Measurements from ENCODE around the gene ZMYM5. TPM values are rescaled to one million over a fixed set of nuclear protein-coding genes. Genes with fewer than 3 reads are reported as not detected.
A peak's percentile ranks its signal among the peaks of the same experiment; 100 is the strongest.
"Not testable (repeated sequence)": the region's sequence is repeated elsewhere in the genome, so short reads cannot be mapped to it uniquely, and the experiment has no call there.

Gene ZMYM5
- total RNA-seq, 1 experiment from 2014 or later, result 9.0 TPM

DNA sequence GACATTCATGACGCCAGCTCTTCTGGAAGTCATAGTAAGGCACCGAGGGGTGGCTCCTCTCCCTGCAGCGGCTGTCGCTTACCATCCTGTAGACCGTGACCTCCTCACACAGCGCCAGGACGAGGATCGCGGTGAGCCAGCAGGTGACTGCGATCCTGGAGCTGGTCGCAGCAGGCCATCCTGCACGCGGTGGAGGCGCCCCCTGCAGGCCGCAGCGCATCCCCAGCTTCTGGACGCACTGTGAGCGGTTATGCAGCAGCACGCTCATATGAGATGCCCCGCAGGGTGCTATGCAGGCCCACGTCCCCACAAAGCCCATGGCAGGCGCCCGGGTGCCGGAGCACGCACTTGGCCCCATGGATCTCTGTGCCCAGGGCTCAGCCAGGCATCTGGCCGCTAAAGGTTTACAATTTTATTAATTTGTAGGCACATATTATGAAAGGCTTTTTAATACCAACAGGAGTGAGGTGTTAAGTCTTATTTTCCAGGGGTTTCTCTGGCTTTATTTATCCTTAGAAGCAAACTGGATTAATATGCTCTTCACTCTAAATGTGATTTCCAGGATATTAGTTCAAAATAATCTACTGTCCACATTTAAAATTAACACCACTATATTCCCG, 45.1 kb downstream of the ZMYM5 start:
- no peak for DNase-seq (ENCODE audit: low spot score)

DNA sequence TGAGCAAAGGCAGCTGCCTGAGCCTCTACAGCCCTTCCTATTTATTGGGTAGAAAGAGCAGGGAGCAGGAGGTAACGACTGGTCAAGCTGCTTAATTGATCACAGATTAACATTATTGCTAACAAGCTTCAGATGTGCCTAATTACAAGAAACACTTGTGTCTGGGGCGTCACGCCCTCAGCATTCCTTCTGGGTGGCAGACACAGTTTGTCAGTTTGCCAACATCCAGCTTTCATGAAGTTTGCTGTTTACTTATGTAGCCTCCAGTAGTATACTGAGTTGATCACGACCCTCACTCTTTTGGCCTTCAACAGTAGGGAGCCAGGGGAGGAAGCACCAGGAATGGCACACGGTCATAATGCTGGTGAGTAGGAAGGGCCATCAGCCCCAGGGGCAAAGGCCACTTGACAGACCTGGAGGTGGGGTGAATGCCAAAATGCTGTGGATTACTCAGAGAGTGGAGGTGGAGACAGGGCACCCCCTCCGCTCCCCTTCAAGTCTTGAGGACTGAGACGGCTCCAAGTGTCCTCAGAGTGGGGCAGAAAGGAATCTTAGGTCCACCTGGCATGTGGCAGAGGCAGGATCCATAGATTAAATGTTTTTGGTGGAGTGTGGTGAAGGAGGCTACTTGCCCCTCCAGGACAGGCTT, 45.8 kb downstream of the ZMYM5 start:
- DNase-seq (ENCODE audit: low spot score), result no peak

DNA sequence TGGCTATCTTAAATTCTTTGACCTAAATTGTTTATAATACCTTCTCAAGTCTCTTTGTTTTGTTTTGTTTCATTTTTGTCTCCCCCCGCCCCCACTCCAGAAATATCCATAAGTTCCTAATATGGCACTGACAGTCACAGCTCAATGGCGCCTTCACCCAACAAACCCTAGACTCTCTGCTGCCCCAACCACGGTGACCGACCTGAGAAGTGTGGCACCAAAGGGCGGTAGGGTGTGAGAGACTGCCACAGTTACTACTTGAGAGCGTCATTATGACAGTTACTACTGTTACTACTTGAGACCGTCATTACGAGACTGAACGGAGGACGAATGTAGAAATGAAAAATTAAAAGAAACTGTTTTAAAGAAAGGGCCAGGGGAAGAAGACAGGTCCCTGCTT, 46.3 kb downstream of the ZMYM5 start:
- no peak for DNase-seq (ENCODE audit: low spot score)

DNA sequence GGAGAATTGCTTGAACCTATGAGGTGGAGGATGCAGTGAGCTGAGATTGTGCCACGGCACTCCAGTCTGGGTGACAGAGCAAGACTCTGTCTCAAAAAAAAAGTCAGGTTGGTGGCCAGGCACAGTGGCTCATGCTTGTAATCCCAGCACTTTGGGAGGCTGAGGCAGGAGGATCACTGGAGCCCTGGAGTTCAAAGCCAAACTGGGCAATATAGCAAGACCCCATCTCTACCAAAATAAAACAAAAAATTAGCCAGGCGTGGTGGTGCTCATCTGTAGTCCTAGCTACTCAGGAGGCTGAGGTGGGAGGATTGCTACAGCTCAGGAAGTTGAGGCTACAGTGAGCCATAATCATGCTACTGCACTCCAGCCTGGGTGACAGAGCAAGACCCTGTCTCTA, 47.6 kb downstream of the ZMYM5 start:
- DNase-seq (ENCODE audit: low spot score), result not testable (repeated sequence)

DNA sequence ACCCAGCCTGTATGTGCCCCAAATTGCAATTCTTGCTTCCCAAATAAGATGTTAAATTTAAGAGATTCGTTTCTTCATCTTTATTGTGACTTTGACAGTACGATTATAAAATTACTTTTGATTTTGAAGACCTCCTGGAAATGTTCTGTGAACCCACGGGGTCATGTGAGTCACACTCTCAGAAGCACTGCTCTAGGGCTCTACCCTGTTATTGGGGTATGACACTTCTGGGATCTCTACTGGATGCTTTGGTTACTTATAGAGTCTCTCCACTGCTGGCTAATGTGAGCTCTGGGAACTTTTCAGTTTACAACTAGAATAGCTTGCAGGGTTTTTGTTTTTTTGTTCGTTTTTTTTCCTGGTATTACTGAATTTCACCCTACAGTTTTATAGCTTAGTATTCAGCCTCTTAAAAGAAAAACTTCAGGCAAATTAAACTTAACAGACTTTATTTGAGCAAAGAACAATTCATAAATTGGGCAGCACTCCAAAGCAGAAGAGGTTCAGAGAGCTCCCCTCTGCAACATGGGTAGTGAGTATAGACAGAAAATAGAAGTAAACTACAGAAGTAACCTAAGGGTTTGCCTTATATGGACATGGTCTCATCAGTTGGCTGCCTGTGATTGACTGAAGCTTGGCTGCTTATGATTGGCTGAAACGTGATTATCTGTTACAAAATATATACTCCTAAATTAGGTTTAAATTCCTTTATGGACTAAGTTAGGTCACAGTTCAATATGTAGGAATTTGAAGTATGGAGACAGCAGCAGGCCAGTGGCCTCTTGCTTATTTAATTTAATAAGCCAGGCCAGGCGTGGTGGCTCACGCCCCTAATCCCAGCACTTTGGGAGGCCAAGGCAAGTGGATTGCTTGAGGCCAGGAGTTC, 52.2 kb downstream of the ZMYM5 start:
- DNase-seq (ENCODE audit: low spot score), result no peak

DNA sequence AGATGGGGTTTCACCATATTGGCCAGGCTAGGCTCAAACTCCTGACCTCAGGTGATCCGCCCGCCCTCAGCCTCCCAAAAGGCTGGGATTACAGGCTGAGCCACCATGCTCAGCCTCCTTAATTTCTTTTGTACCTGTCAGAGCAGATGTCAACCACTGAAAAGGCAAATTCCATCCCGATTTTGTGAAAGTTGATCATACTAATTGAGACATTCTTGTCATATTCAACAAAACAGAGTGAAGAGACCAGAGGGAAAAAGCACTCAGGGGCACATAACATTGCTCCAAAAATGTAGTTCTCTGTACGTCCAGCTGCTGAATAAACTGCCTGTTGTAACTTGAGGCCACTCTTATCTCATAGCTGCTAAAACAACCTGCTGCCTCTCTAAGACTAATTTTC, 53.3 kb downstream of the ZMYM5 start:
- no peak for DNase-seq (ENCODE audit: low spot score)

DNA sequence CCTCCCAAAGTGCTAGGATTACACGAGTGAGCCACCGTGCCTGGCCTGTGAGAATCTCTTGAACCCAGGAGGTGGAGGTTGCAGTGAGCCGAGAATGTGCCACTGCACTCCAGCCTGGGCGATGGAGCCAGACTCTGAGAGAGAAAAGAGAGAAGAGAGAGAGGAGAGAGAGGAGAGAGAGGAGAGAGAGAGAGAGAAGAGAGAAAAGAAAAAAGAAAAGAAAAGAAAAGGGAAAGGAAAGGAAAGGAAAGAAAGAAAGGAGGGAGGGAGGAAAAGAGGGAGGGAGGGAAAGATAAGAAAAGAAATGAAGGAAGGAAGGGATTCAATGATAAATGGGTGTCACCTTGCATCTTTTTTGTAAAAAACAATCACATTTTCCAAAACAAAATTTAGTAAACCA, 57.7 kb downstream of the ZMYM5 start:
- DNase-seq (ENCODE audit: low spot score), result no peak

DNA sequence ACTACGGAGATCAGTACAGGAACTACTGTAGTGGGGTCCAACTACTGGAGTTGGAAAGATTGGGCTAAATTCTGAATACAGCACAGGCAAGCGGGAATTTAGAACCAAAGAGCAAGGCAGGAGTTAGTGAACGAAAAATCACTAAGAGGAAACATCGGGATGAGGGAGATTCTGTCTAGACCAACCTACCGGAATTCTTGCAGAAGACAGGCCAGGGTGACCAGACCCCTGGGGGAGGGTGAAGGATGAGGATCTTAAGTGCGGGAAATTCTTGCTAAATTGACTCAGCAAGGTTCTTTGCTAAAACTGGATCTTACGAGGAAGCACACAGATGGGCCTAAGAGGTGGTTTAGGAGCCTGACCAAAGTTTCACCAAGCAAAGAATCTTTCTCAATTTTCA, 67.5 kb downstream of the ZMYM5 start:
- DNase-seq (ENCODE audit: low spot score), result no peak

DNA sequence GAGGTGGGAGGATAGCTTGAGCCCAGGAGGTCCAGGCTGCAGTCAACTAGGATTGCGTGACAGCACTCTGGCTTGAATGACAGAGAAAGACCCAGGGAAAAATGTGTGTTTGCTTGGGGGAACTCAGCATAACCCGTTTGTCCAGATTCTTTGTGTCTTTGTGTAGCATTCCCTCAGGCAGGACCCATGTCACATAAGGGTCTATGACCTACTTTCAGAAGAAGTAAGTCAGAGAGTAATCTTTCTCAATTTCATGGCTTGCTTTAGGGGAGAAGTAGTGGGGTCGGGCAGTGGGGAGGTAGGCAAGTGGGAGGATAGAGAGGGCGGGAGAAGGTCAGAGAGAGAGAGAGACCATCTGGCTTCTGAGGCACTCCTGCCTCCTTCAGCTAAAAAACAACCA, 68.8 kb downstream of the ZMYM5 start:
- no peak for DNase-seq (ENCODE audit: low spot score)

DNA sequence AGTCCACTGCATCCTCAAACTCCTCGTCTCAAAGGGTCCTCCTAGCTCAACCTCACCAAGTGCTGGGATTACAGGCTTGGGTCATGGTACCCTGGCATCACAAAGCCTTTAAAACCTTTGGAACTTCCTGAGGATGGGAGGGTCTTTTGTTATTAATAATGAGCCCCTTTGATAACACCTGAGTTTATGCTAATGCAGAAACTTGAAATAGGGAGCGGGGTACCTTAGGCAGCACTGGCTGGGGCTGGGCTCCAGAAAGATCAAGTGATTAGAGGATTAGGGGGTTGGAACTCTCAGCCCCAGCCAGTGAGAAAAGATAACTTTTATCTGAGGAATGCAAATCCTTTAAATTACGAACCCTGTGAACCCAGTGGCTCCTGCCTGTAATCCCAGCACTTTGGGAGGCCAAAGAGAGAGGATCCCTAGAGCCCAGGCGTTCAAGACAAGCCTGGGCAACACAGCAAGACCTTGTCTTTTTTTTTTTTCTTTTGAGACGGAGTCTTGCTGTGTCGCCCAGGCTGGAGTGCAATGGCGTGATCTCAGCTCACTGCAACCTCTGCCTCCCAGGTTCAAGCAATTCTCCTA, 71.4 kb downstream of the ZMYM5 start:
- DNase-seq (ENCODE audit: low spot score), result no peak

DNA sequence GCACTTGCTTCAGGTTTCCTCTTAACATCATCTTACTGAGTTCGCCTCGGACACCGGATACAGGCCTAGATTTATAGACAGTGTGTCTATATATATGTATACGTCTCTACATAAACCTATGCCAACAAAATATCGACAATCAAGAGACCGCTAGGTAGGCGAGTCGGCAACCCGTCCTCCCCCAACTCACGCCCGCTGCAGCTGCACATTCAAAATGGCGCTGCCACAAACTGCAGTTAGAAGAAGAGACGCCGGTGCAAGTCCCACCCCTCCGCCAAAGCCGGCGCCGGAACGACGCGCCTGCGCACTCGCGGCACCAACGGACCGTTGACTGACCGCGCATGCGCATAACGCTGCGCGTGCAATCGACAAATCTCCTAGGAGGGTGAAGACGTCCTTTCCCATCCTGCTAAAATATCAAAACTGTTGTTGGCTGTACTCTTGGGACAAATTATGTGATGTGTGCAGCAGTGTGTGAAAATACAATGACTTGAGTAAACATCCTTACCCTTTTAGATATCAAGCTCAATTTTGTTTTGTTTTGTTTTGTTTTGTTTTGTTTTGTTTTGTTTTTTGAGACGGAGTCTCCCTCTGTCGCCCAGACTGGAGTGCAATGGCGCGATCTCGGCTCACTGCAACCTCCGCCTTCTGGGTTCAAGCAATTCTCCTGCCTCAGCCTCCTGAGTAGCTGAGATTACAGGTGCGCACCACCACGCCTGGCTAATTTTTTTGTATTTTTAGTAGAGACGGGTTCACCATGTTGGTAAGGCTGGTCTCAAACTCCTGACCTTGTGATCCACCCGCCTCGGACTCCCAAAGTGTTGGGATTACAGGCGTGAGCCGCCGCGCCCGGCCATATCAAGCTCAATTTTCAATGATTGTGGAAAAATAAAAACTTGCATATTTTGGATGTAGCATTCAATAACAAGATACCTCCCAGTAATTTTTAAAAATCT, 80.4 kb downstream of the ZMYM5 start, which contains the start of gene PSPC1:
TSS of gene PSPC1 (minus strand) at position 219 of the 956 bp plus-strand sequence. CDS start at position 31, 188 bp downstream.
- peak; percentile 86 for DNase-seq (ENCODE audit: low spot score)

DNA sequence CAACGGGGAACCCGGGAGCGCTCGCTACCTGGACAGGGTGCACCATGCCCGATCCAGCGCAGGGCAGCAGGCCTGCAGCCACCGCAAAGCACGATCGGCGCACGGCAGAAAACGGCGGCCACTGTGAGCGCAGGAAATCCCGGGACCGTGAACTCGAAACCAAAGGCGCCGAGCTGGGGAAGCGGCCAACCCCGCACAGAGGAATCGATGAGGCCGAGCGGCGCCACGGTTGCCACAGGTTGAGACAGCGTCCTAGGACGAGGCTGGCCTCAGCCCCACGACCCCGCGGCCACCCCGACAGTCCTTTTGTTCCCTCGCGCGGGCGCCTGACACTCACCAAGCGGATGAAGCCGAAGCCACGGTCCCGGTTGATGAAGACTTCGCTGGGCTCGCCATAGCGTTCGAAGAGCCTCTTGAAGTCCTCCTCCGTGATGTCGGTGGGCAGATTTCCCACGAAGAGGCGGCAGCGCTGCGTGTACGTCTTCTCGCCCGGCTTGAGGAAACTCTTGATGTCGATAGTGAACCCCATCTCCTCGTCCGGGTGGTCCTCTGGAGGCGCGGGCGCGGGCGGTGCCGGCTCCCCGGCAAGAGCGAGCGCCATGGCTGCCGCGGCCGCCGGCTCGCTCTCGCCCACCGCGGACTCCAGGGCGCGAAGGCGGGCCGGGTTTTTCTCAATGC, 81.3 kb downstream of the ZMYM5 start:
- DNase-seq (ENCODE audit: low spot score), result no peak

DNA sequence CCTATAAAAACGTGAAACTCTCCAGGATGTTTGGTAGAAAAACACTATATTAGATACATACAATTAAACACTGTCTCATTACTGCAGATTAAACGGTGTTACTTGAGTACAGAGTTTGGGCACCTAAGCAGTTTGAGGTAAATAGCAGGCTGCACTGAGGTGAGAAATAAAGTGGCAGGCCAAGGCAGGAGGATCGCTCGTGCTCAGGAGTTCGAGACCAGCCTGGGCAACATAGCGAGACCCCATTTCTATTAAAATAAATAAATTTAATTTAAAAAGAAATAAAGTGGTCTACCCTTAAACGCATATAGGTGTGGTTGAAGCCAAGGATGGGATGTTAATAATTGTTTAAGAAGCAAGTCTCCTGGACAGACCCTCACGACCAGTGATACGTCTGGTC, 81.9 kb downstream of the ZMYM5 start:
- no peak for DNase-seq (ENCODE audit: low spot score)

DNA sequence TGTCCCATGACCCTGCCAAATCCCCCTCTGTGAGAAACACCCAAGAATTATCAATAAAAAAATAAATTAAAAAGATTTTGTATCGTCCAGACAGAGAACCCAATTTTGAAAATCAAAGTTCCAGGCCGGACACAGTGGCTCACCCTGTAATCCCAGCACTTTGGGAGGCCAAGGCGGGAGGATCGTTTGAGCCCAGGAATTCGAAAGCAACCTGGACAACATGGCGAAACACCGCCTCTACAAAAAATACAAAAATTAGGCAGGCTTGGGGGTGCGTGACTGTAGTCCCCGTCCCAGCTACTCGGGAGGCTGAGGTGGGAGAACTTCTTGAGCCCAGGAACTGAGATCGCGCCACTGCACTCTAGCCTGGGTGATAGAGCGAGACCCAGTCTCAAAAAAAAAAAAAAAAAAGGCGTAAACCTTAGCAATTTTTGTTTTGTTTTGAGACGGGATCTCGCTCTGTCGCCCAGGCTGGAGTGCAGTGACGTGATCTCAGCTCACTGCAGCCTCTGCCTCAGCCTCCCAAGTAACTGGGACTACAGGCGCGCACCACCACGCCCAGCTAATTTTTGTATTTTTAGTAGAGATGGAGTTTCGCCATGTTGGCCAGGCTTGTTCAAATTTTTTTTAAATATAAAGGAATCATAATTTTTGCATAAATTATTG, 82.6 kb downstream of the ZMYM5 start:
- not testable (repeated sequence) for DNase-seq (ENCODE audit: low spot score)

Other genes with a start within 250 kb of the ZMYM5 start
- 4.8 and 5.7 TPM in 2 replicates for gene MPHOSPH8, start 230.0 kb downstream of the ZMYM5 start, total RNA-seq (2014; rRNA removed; shearing (Covaris generic))
- 27.3 and 27.6 TPM in 2 replicates for gene PSPC1, start 80.7 kb downstream of the ZMYM5 start, total RNA-seq (2014; rRNA removed; shearing (Covaris generic))
- gene ZMYM2, start 95.1 kb upstream of the ZMYM5 start, total RNA-seq (2014; rRNA removed; shearing (Covaris generic)), result 24.1 and 37.3 TPM in 2 replicates

All from H4 (cell line).